ENCODE measurements around the gene MYLIP.

MYLIP gene

GRCh38 chr6:16092990-16093389 lies 35.9 kb upstream of the MYLIP start:
- H3K4me3 ChIP-seq (ENCODE audit: control insufficient read depth, low read depth, low read length), result no peak overlapping the region
- no peak for DNase-seq (ENCODE audit: low read depth)
- TF ChIP-seq CTCF (conservative IDR thresholded peaks at IDR 0.05; ENCODE audit: control insufficient read depth, insufficient read depth, low read depth, low read length), result no peak

GRCh38 chr6:16095180-16095579 lies 33.7 kb upstream of the MYLIP start:
- DNase-seq (ENCODE audit: low read depth), result no peak
- TF ChIP-seq CTCF (conservative IDR thresholded peaks at IDR 0.05; ENCODE audit: control insufficient read depth, insufficient read depth, low read depth, low read length), result no peak
- H3K4me3 ChIP-seq (ENCODE audit: control insufficient read depth, low read depth, low read length), result no peak overlapping the region

DNA sequence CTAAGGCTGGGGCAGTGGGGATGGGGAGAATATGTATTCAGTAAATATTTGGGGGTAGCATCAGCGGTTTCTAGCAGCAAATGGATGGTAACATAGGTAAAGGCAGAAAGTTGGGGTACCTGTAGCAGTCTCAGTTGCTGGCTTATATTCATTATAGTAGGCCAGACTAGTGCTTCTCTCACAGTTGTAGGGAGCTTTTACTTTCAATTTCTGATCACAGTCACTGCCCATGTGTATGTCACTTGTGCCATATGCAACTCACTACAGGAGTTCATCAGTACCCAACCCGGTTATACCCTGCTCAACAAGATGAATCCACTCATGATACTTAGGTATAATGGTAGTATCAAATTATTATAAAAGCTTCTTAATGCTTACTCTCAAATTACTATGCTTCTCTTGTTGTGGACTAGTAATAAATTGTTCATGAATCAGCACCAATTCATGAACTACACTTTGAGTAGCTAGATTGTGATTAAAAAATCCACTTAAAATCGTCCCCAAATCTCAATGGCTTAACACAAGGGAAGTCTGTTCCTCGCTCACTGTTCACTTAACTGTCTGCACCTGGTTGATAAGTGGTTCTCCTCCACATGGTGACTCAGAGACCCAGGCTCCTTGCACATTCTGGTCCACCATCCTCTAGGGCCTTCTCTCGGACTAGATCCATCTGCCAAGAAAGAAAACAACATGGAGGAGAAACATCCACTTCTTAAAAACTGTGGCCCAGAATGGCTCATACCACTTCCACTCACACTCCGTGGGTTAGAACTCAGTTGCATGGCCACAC lies 31.3 kb upstream of the MYLIP start:
- H3K4me3 ChIP-seq (ENCODE audit: control insufficient read depth, low read depth, low read length), result no peak overlapping the region
- TF ChIP-seq CTCF (conservative IDR thresholded peaks at IDR 0.05; ENCODE audit: control insufficient read depth, insufficient read depth, low read depth, low read length), result no peak
- no peak for DNase-seq (ENCODE audit: low read depth)

GRCh38 chr6:16098211-16098610 lies 30.7 kb upstream of the MYLIP start:
- no peak overlapping the region for H3K4me3 ChIP-seq (ENCODE audit: control insufficient read depth, low read depth, low read length)
- no peak for DNase-seq (ENCODE audit: low read depth)
- no peak for TF ChIP-seq CTCF (conservative IDR thresholded peaks at IDR 0.05; ENCODE audit: control insufficient read depth, insufficient read depth, low read depth, low read length)

- H3K4me3 ChIP-seq (ENCODE audit: control insufficient read depth, low read depth, low read length), result no peak overlapping the region
- TF ChIP-seq CTCF (conservative IDR thresholded peaks at IDR 0.05; ENCODE audit: control insufficient read depth, insufficient read depth, low read depth, low read length), result no peak
- no peak for DNase-seq (ENCODE audit: low read depth)
These were observed 26.7 kb upstream of the MYLIP start for GRCh38 chr6:16102208-16102607.

- no peak for TF ChIP-seq CTCF (conservative IDR thresholded peaks at IDR 0.05; ENCODE audit: control insufficient read depth, insufficient read depth, low read depth, low read length)
- H3K4me3 ChIP-seq (ENCODE audit: control insufficient read depth, low read depth, low read length), result no peak overlapping the region
These were observed 25.2 kb upstream of the MYLIP start for GRCh38 chr6:16103722-16104121.

More at GRCh38 chr6:16103722-16104121, 25.2 kb upstream of the MYLIP start:
- no peak for DNase-seq (ENCODE audit: low read depth)
